KMS-11 (cell line): ENCODE data around the gene ZNF248.

Source experiments
- H2AFZ ChIP-seq: fragments of 200-600 bp; sonication (generic); 2 replicates; pipeline ENCODE4 v1.6.1; 2016; ENCODE audit warnings: antibody characterized with exemption, mixed run types, low read depth
- H3K27ac ChIP-seq: fragments of 200-600 bp; sonication (generic); 2 replicates; pipeline ENCODE4 v1.6.1; 2016; ENCODE audit warnings: mild to moderate bottlenecking, mixed run types
- H3K27me3 ChIP-seq: fragments of 200-600 bp; sonication (generic); 2 replicates; pipeline ENCODE4 v1.6.1; 2017; ENCODE audit warnings: mild to moderate bottlenecking, low read depth, mixed run types, moderate library complexity; ENCODE audit not compliant: insufficient read depth
- H3K36me3 ChIP-seq: fragments of 200-600 bp; sonication (generic); 2 replicates; pipeline ENCODE4 v1.6.1; 2017; ENCODE audit warnings: mild to moderate bottlenecking, mixed run types; ENCODE audit not compliant: insufficient read depth
- H3K4me1 ChIP-seq: fragments of 200-600 bp; sonication (generic); 2 replicates; pipeline ENCODE4 v1.6.1; 2016; ENCODE audit warnings: mild to moderate bottlenecking, low read depth, mixed run types; ENCODE audit not compliant: poor library complexity, severe bottlenecking
- H3K4me2 ChIP-seq: fragments of 200-600 bp; sonication (generic); 2 replicates; pipeline ENCODE4 v1.7.0; 2016; ENCODE audit warnings: mild to moderate bottlenecking, mixed run types
- H3K4me3 ChIP-seq: fragments of 200-600 bp; sonication (generic); IDR thresholded peaks from 2 replicates; pipeline ENCODE4 v1.6.1; 2017; ENCODE audit warnings: low read depth, low read length, mixed read lengths; ENCODE audit not compliant: insufficient read depth
- H3K79me2 ChIP-seq: fragments of 200-600 bp; sonication (generic); 2 replicates; pipeline ENCODE4 v1.6.1; 2016; ENCODE audit warnings: low read depth, mixed run types; ENCODE audit not compliant: insufficient read depth
- H3K9ac ChIP-seq: fragments of 200-600 bp; sonication (generic); 2 replicates; pipeline ENCODE4 v1.6.1; 2016; ENCODE audit warnings: mild to moderate bottlenecking, mixed run types
- H4K20me1 ChIP-seq: fragments of 200-600 bp; sonication (generic); 2 replicates; pipeline ENCODE4 v1.6.1; 2016; ENCODE audit warnings: mild to moderate bottlenecking, mixed run types; ENCODE audit not compliant: insufficient read depth
- TF ChIP-seq, protein P1 (sequence below): fragments of 200-600 bp; sonication (generic); conservative IDR thresholded peaks from 2 replicates; pipeline ENCODE4 v1.6.1; 2017; ENCODE audit warnings: low read depth, mild to moderate bottlenecking, antibody characterized with exemption, low read length, moderate library complexity, mixed read lengths

Gene ZNF248

DNA sequence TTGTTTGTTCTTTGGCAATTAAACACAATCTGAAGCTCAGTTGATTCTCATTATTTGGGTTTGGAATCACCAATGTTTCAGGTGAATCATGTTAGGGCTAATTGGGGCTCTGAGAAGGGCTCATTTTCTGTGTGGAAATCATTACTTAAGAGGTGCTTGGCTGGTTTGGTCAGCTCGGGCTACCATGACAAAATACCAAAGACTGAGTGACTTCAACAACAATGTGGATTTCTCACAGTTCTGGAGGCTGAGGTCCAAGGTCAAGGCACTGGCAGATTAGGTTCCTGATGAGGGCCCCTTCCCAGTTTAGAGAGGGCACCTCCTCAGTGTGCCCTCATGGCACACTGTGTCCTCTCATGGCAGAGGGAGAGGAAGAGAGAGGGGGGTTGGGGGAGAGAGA is 121.3 kb downstream of the ZNF248 start:
- H3K9ac ChIP-seq = no peak overlapping the region
- H3K36me3 ChIP-seq = no peaks in the 10 kb centered on the region
- H2AFZ ChIP-seq = no peak overlapping the region
- H3K4me2 ChIP-seq = no peak overlapping the region
- TF ChIP-seq, protein P1, sequence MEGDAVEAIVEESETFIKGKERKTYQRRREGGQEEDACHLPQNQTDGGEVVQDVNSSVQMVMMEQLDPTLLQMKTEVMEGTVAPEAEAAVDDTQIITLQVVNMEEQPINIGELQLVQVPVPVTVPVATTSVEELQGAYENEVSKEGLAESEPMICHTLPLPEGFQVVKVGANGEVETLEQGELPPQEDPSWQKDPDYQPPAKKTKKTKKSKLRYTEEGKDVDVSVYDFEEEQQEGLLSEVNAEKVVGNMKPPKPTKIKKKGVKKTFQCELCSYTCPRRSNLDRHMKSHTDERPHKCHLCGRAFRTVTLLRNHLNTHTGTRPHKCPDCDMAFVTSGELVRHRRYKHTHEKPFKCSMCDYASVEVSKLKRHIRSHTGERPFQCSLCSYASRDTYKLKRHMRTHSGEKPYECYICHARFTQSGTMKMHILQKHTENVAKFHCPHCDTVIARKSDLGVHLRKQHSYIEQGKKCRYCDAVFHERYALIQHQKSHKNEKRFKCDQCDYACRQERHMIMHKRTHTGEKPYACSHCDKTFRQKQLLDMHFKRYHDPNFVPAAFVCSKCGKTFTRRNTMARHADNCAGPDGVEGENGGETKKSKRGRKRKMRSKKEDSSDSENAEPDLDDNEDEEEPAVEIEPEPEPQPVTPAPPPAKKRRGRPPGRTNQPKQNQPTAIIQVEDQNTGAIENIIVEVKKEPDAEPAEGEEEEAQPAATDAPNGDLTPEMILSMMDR = no peak
- H3K4me1 ChIP-seq = no peaks in the 10 kb centered on the region
- no peaks in the 10 kb centered on the region for H3K79me2 ChIP-seq
- H4K20me1 ChIP-seq = no peaks in the 10 kb centered on the region
- no peak overlapping the region for H3K27ac ChIP-seq
- H3K27me3 ChIP-seq = no peaks in the 10 kb centered on the region
- no peak overlapping the region for H3K4me3 ChIP-seq

DNA sequence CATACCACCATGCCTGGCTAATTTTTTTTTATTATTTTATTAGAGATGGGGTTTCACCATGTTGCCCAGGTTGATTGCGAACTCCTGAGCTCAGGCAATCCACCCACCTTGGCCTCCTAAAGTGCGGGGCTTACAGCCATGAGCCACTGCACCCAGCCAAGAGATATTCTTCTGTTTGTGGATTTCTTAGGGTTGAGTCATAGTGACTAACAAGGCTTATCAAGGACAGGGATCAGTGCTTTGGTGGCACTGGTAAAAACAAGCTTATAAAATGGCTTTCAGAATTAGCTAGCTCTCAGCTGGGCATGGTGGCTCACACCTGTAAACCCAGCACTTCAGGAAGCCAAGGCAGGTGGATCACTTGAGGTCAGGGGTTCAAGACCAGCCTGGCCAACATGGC is 122.4 kb downstream of the ZNF248 start:
- Histone ChIP-seq H2AFZ (no peak overlapping the region), H3K4me1 (no peaks in the 10 kb centered on the region), H3K36me3 (no peaks in the 10 kb centered on the region), H3K27me3 (no peaks in the 10 kb centered on the region), H4K20me1 (no peaks in the 10 kb centered on the region), H3K4me3 (no peak overlapping the region), H3K9ac (no peak overlapping the region), H3K4me2 (no peak overlapping the region), H3K79me2 (no peaks in the 10 kb centered on the region), H3K27ac (no peak overlapping the region)
- TF ChIP-seq, protein P1 = no peak
